Neural progenitor cell (in vitro differentiated cells): ENCODE measurements around the gene PDCD2L. TPM values are rescaled to one million over a fixed set of nuclear protein-coding genes. Genes with fewer than 3 reads are reported as not detected.
"Not testable (repeated sequence)": the region's sequence is repeated elsewhere in the genome, so short reads cannot be mapped to it uniquely, and the experiment has no call there.

Experiments used
- DNase-seq: peaks from one replicate; pipeline ENCODE4 v3.0.0-alpha.2; 2016; ENCODE audit warnings: low spot score
- H2AFZ ChIP-seq: fragments of 200-600 bp; sonication (generic); replicated peaks from 2 replicates; pipeline ENCODE4 v1.6.1; 2016; ENCODE audit warnings: antibody characterized with exemption
- H3F3A ChIP-seq: fragments of 200-600 bp; sonication (generic); 2 replicates; pipeline ENCODE4 v1.6.1; 2016; ENCODE audit warnings: antibody characterized with exemption, low read depth
- H3K27ac ChIP-seq: fragments of 200-600 bp; sonication (generic); 2 replicates; pipeline ENCODE4 v1.5.1; 2016; ENCODE audit warnings: mild to moderate bottlenecking
- H3K27me3 ChIP-seq: fragments of 200-600 bp; sonication (generic); 2 replicates; pipeline ENCODE4 v1.6.1; 2016; ENCODE audit warnings: mild to moderate bottlenecking, moderate library complexity
- H3K36me3 ChIP-seq: fragments of 200-600 bp; sonication (generic); 2 replicates; pipeline ENCODE4 v1.5.1; 2016
- H3K4me1 ChIP-seq: fragments of 200-600 bp; sonication (generic); 2 replicates; pipeline ENCODE4 v1.6.1; 2016; ENCODE audit warnings: mixed run types
- H3K4me2 ChIP-seq: fragments of 200-600 bp; sonication (generic); 2 replicates; pipeline ENCODE4 v1.6.1; 2016
- H3K4me3 ChIP-seq: fragments of 200-600 bp; sonication (generic); 2 replicates; pipeline ENCODE4 v1.5.1; 2016
- H3K79me2 ChIP-seq: fragments of 200-600 bp; sonication (generic); 2 replicates; pipeline ENCODE4 v1.6.1; 2016; ENCODE audit warnings: low read depth
- H3K9ac ChIP-seq: fragments of 200-600 bp; sonication (generic); 2 replicates; pipeline ENCODE4 v1.6.1; 2016
- H3K9me3 ChIP-seq: fragments of 200-600 bp; sonication (generic); 2 replicates; pipeline ENCODE4 v1.5.1; 2016; ENCODE audit warnings: low read depth
- H4K20me1 ChIP-seq: fragments of 200-600 bp; sonication (generic); 2 replicates; pipeline ENCODE4 v1.6.1; 2016; ENCODE audit warnings: low read depth
- H3K27ac Mint-ChIP-seq: 3 replicates; pipeline ENCODE4 v1.8.0; 2021; ENCODE audit warnings: mixed read lengths
- H3K27me3 Mint-ChIP-seq: 2 replicates; pipeline ENCODE4 v1.8.0; 2022; ENCODE audit warnings: low read depth, mild to moderate bottlenecking, inconsistent platforms, moderate library complexity, mixed read lengths; ENCODE audit not compliant: insufficient read depth
- H3K36me3 Mint-ChIP-seq: 3 replicates; pipeline ENCODE4 v1.8.0; 2021; ENCODE audit warnings: mixed read lengths
- H3K4me1 Mint-ChIP-seq: 3 replicates; pipeline ENCODE4 v1.8.0; 2021; ENCODE audit warnings: mixed read lengths
- H3K4me3 Mint-ChIP-seq: 3 replicates; pipeline ENCODE4 v1.8.0; 2021; ENCODE audit warnings: mild to moderate bottlenecking, moderate library complexity, mixed read lengths
- H3K9me3 Mint-ChIP-seq: 3 replicates; pipeline ENCODE4 v1.8.0; 2020; ENCODE audit warnings: mixed read lengths
- CTCF ChIP-seq: fragments of 200-600 bp; sonication (generic); IDR thresholded peaks from 2 replicates; pipeline ENCODE4 v1.5.1; 2017; ENCODE audit warnings: antibody characterized with exemption, mild to moderate bottlenecking
- EZH2 ChIP-seq: fragments of 200-600 bp; sonication (generic); IDR thresholded peaks from 2 replicates; pipeline ENCODE4 v1.6.1; 2017; ENCODE audit warnings: antibody characterized with exemption, mild to moderate bottlenecking, moderate library complexity
- EZH2phosphoT487 ChIP-seq: fragments of 200-600 bp; sonication (generic); IDR thresholded peaks from 2 replicates; pipeline ENCODE4 v1.6.1; 2017; ENCODE audit warnings: antibody characterized with exemption
- total RNA-seq: library from RNA; depleted of rRNA; stranded (reverse); fragments of >200 nt; gene quantifications from 2 replicates; pipeline ENCODE4 v1.2.3, GENCODE V29; 2015; ENCODE audit warnings: low replicate concordance

Gene PDCD2L
- total RNA-seq, 1 donor from 2014 or later = 15.2 TPM

DNA sequence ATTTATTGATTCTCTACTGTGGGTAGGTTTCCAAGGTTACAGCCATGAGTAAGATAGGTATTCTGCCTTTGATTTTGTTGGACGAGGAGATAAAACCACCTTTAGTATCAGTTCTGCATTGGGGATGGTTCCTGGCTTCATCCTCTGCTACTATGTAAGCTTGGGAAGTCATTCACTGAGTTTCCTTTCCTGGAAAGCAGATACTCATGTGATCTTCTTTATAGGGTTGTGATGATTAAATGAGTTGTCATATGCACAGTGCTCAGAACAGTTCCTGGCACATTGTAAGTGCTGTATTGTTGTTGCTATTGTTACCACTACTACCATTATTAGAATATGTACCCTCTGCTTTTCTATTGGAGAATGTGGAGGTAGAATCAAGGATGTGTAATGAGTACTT is 64.2 kb downstream of the PDCD2L start:
- no peaks in the 10 kb centered on the region for H3K9me3 Mint-ChIP-seq
- H3K27ac Mint-ChIP-seq = no peak overlapping the region
- H3K27me3 ChIP-seq = no peaks in the 10 kb centered on the region
- no peak overlapping the region for H3K27ac ChIP-seq
- peaks cover 18% of the 10 kb centered on the region for H4K20me1 ChIP-seq
- no peaks in the 10 kb centered on the region for H3K4me1 Mint-ChIP-seq
- H3K4me2 ChIP-seq = no peak overlapping the region
- H3K36me3 ChIP-seq = peaks cover 23% of the 10 kb centered on the region
- peaks cover 29% of the 10 kb centered on the region for H3K79me2 ChIP-seq
- peaks cover 4% of the 10 kb centered on the region for H3K27me3 Mint-ChIP-seq
- H3K4me1 ChIP-seq = no peaks in the 10 kb centered on the region
- no peak overlapping the region for H3K4me3 Mint-ChIP-seq
- H3K9me3 ChIP-seq = no peaks in the 10 kb centered on the region
- H3K4me3 ChIP-seq = no peak overlapping the region
- TF ChIP-seq EZH2 (no peak), EZH2phosphoT487 (no peak), CTCF (no peak)
- no peaks in the 10 kb centered on the region for H3F3A ChIP-seq
- H3K36me3 Mint-ChIP-seq = peaks cover 43% of the 10 kb centered on the region
- no peak overlapping the region for H3K9ac ChIP-seq
- no peak for DNase-seq
- H2AFZ ChIP-seq = no peak overlapping the region

DNA sequence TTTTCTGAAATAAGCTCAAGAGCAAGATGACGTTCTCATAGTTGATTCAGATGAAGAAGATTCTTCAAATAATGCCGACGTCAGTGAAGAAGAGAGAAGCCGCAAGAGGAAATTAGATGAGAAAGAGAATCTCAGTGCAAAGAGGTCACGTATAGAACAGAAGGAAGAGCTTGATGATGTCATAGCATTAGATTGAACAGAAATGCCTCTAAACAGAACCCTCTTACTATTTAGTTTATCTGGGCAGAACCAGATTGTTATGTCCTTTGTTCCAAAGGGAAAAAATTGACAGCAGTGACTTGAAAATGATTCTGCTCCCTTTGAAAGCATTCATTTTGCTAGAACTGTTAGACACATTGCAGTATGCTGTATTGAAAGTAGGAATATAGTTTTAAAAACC is 64.8 kb downstream of the PDCD2L start:
- H2AFZ ChIP-seq, H3K9ac ChIP-seq, H3K9me3 ChIP-seq, H3K4me3 Mint-ChIP-seq, DNase-seq, H3K4me1 ChIP-seq, H3K9me3 Mint-ChIP-seq, H3K4me2 ChIP-seq, H3K4me3 ChIP-seq, H3K27ac Mint-ChIP-seq, H3F3A ChIP-seq, H3K4me1 Mint-ChIP-seq, H3K27ac ChIP-seq, H3K27me3 Mint-ChIP-seq, H3K27me3 ChIP-seq: not testable (repeated sequence)
- peaks cover 23% of the 10 kb centered on the region for H3K79me2 ChIP-seq
- peaks cover 18% of the 10 kb centered on the region for H4K20me1 ChIP-seq
- H3K36me3 ChIP-seq = peaks cover 20% of the 10 kb centered on the region
- peaks cover 38% of the 10 kb centered on the region for H3K36me3 Mint-ChIP-seq

- H3K9me3 Mint-ChIP-seq = no peaks in the 10 kb centered on the region
Observed at GRCh38 chr19:34471906-34472700, 67.9 kb downstream of the PDCD2L start.

More at GRCh38 chr19:34471906-34472700, 67.9 kb downstream of the PDCD2L start:
- Mint-ChIP-seq H3K4me1 (no peaks in the 10 kb centered on the region), H3K4me3 (no peak overlapping the region), H3K36me3 (peaks cover 25% of the 10 kb centered on the region), H3K27me3 (peaks cover 4% of the 10 kb centered on the region), H3K27ac (no peak overlapping the region)
- Histone ChIP-seq H3K36me3 (peaks cover 8% of the 10 kb centered on the region), H3K4me2 (no peak overlapping the region), H2AFZ (no peak overlapping the region), H3K4me3 (no peak overlapping the region), H3K4me1 (no peaks in the 10 kb centered on the region), H3K79me2 (no peaks in the 10 kb centered on the region), H3K9me3 (no peaks in the 10 kb centered on the region), H3K27me3 (no peaks in the 10 kb centered on the region), H3F3A (peaks cover 12% of the 10 kb centered on the region), H4K20me1 (peaks cover 11% of the 10 kb centered on the region), H3K9ac (no peak overlapping the region), H3K27ac (no peak overlapping the region)
- TF ChIP-seq EZH2 = no peak
- TF ChIP-seq EZH2phosphoT487 = no peak
- no peak for TF ChIP-seq CTCF
- DNase-seq = no peak
